SK-N-SH treated with all-trans-retinoic acid at 6 μM for 48 hours (cell line): Measurements from ENCODE around the gene NGDN.

Source experiments
- ATAC-seq: fragments of 200-7000 bp; cut with Tn5 transposase; 3 replicates; pipeline ENCODE4 v1.9.1; 2020; ENCODE audit warnings: mild to moderate bottlenecking, moderate library complexity
- ARNTL ChIP-seq: fragments of 450-650 bp; formaldehyde crosslinking; IDR thresholded peaks from 2 replicates; pipeline ENCODE4 v1.5.0; 2020; ENCODE audit warnings: low read depth, mild to moderate bottlenecking, moderate library complexity, borderline replicate concordance
- BACH2 ChIP-seq: fragments of 250-450 bp; sonication (Bioruptor Pico); IDR thresholded peaks from 2 replicates; pipeline ENCODE4 v1.9.0; 2021; ENCODE audit warnings: mild to moderate bottlenecking, borderline replicate concordance
- CSDC2 ChIP-seq: fragments of 250-450 bp; sonication (Bioruptor Pico); IDR thresholded peaks from 2 replicates; pipeline ENCODE4 v1.5.0; 2020; ENCODE audit warnings: mild to moderate bottlenecking, moderate library complexity
- ESRRG ChIP-seq: fragments of 250-450 bp; sonication (Bioruptor Pico); IDR thresholded peaks from 2 replicates; pipeline ENCODE4 v1.6.1; 2021; ENCODE audit warnings: mild to moderate bottlenecking
- GLIS3 ChIP-seq: fragments of 250-450 bp; sonication (Bioruptor Pico); IDR thresholded peaks from 2 replicates; pipeline ENCODE4 v1.5.0; 2020; ENCODE audit warnings: mild to moderate bottlenecking, moderate library complexity
- ISL1 ChIP-seq: fragments of 250-450 bp; sonication (Bioruptor Pico); IDR thresholded peaks from 2 replicates; pipeline ENCODE4 v2.1.2; 2022; ENCODE audit warnings: mild to moderate bottlenecking, moderate library complexity
- OSR1 ChIP-seq: fragments of 250-450 bp; sonication (Bioruptor Pico); IDR thresholded peaks from 2 replicates; pipeline ENCODE4 v1.8.0; 2022; ENCODE audit warnings: moderate library complexity, mild to moderate bottlenecking, inconsistent platforms
- PPARA ChIP-seq: fragments of 250-450 bp; sonication (Bioruptor Pico); IDR thresholded peaks from 2 replicates; pipeline ENCODE4 v1.5.0; 2020; ENCODE audit warnings: mild to moderate bottlenecking, borderline replicate concordance
- RARB ChIP-seq: fragments of 250-450 bp; sonication (Bioruptor Pico); IDR thresholded peaks from 2 replicates; pipeline ENCODE4 v1.8.0; 2021; ENCODE audit warnings: mild to moderate bottlenecking, moderate library complexity
- SNAI2 ChIP-seq: fragments of 250-450 bp; sonication (Bioruptor Pico); IDR thresholded peaks from 2 replicates; pipeline ENCODE4 v1.5.0; 2020; ENCODE audit warnings: mild to moderate bottlenecking, moderate library complexity
- TCF4 ChIP-seq: fragments of 250-450 bp; sonication (Bioruptor Pico); IDR thresholded peaks from 2 replicates; pipeline ENCODE4 v1.8.0; 2021; ENCODE audit warnings: mild to moderate bottlenecking, moderate library complexity, borderline replicate concordance
- TOX ChIP-seq: fragments of 250-450 bp; sonication (Bioruptor Pico); IDR thresholded peaks from 2 replicates; pipeline ENCODE4 v1.8.0; 2021; ENCODE audit warnings: mild to moderate bottlenecking, moderate library complexity, borderline replicate concordance
- ZC3H10 ChIP-seq: fragments of 250-450 bp; sonication (Bioruptor Pico); IDR thresholded peaks from 2 replicates; pipeline ENCODE4 v1.5.1; 2021; ENCODE audit warnings: mild to moderate bottlenecking, moderate library complexity
- ZFP3 ChIP-seq: fragments of 250-450 bp; sonication (Bioruptor Pico); IDR thresholded peaks from 2 replicates; pipeline ENCODE4 v1.5.0; 2020; ENCODE audit warnings: mild to moderate bottlenecking, moderate library complexity
- ZFP30 ChIP-seq: fragments of 450-650 bp; formaldehyde crosslinking; IDR thresholded peaks from 2 replicates; pipeline ENCODE4 v1.5.0; 2022; ENCODE audit warnings: mild to moderate bottlenecking, moderate library complexity
- ZNF565 ChIP-seq: fragments of 450-650 bp; formaldehyde crosslinking; conservative IDR thresholded peaks from 2 replicates; pipeline ENCODE4 v1.5.0; 2020; ENCODE audit warnings: low read depth, mild to moderate bottlenecking, moderate library complexity
- ZNF70 ChIP-seq: fragments of 450-650 bp; formaldehyde crosslinking; IDR thresholded peaks from 2 replicates; pipeline ENCODE4 v1.5.0; 2020; ENCODE audit warnings: mild to moderate bottlenecking, moderate library complexity
- ZNF8 ChIP-seq: fragments of 450-650 bp; formaldehyde crosslinking; IDR thresholded peaks from 2 replicates; pipeline ENCODE4 v1.5.0; 2020; ENCODE audit warnings: mild to moderate bottlenecking, moderate library complexity
- TF ChIP-seq, protein P1 (sequence below): fragments of 250-450 bp; sonication (Bioruptor Pico); IDR thresholded peaks from 2 replicates; pipeline ENCODE4 v1.8.0; 2021; ENCODE audit warnings: low read depth, mild to moderate bottlenecking, moderate library complexity, borderline replicate concordance
- TF ChIP-seq, protein P2 (sequence below): fragments of 250-450 bp; sonication (Bioruptor Pico); IDR thresholded peaks from 2 replicates; pipeline ENCODE4 v1.5.1; 2020; ENCODE audit warnings: low read depth, mild to moderate bottlenecking, moderate library complexity
- TF ChIP-seq, protein P3 (sequence below): fragments of 250-450 bp; sonication (Bioruptor Pico); IDR thresholded peaks from 2 replicates; pipeline ENCODE4 v1.8.0; 2020; ENCODE audit warnings: mild to moderate bottlenecking, moderate library complexity, borderline replicate concordance
- TF ChIP-seq, protein P4 (sequence below): fragments of 250-450 bp; sonication (Bioruptor Pico); IDR thresholded peaks from 2 replicates; pipeline ENCODE4 v1.5.0; 2020; ENCODE audit warnings: mild to moderate bottlenecking, moderate library complexity
- TF ChIP-seq, protein P5 (sequence below): fragments of 250-450 bp; sonication (Bioruptor Pico); IDR thresholded peaks from 2 replicates; pipeline ENCODE4 v1.5.1; 2021; ENCODE audit warnings: mild to moderate bottlenecking, moderate library complexity

The NGDN gene, protein sequence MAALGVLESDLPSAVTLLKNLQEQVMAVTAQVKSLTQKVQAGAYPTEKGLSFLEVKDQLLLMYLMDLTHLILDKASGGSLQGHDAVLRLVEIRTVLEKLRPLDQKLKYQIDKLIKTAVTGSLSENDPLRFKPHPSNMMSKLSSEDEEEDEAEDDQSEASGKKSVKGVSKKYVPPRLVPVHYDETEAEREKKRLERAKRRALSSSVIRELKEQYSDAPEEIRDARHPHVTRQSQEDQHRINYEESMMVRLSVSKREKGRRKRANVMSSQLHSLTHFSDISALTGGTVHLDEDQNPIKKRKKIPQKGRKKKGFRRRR

DNA sequence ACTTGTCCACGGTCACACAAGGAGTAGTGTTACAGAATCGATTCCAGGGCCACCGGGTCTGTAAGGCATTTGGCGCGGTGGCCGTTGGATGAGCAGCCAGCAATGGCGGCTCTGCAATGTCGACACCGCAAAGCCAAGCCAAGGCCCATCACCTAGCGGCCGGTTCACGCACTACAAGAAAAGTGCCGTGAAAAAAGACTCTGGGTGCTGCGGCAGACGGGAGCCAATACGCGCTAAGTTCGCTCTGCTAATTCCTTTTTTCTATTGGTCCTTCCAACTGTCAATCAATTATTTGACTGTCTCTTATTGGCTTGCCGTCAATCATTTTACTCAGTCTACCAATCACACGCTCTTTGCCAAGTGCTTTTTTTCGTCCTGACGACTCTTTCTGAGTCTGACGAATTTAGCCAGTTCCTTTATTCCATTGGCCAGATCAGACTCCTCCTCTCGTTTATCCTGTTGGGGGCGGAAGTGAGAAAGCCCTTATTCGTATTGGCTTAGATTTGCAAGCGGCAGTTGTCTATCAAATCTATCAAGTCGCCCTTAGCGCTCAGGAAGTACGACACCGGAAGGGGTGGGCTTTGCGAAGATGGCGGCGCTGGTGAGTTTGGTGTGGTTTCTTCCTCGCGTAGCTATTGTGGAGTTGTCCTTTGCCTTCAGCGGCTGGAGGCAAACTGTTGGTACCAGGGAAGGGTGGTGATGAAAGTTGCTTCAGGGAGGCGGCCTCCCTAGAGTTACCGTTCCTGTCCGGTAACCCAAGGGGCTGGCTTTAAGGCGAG is at the start of gene NGDN:
TSS of gene NGDN (plus strand) at position 577 of the 779 bp plus-strand sequence. CDS start at position 590, 13 bp downstream.
- ATAC-seq: peak; percentile 97
- TF ChIP-seq TCF4: no peak
- 0 out of 2 replicates have a peak, but pooled peaks have one; percentile 15 for TF ChIP-seq ZFP30 (CRISPR knock-in tag)
- no peak for TF ChIP-seq ESRRG (CRISPR knock-in tag)
- no peak for TF ChIP-seq ZFP3 (CRISPR knock-in tag)
- peak; percentile 78; the same call in 1 of the 2 replicates for TF ChIP-seq BACH2 (CRISPR knock-in tag)
- TF ChIP-seq, protein P1, sequence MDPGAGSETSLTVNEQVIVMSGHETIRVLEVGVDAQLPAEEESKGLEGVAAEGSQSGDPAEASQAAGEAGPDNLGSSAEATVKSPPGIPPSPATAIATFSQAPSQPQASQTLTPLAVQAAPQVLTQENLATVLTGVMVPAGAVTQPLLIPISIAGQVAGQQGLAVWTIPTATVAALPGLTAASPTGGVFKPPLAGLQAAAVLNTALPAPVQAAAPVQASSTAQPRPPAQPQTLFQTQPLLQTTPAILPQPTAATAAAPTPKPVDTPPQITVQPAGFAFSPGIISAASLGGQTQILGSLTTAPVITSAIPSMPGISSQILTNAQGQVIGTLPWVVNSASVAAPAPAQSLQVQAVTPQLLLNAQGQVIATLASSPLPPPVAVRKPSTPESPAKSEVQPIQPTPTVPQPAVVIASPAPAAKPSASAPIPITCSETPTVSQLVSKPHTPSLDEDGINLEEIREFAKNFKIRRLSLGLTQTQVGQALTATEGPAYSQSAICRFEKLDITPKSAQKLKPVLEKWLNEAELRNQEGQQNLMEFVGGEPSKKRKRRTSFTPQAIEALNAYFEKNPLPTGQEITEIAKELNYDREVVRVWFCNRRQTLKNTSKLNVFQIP (CRISPR knock-in tag): 0 out of 2 replicates have a peak, but pooled peaks have one; percentile 27
- no peak for TF ChIP-seq ISL1 (CRISPR knock-in tag)
- no peak for TF ChIP-seq TOX
- no peak for TF ChIP-seq RARB (CRISPR knock-in tag)
- TF ChIP-seq PPARA: no peak
- TF ChIP-seq ARNTL: no peak
- TF ChIP-seq ZNF565 (CRISPR knock-in tag): peak; percentile 89
- TF ChIP-seq, protein P2, sequence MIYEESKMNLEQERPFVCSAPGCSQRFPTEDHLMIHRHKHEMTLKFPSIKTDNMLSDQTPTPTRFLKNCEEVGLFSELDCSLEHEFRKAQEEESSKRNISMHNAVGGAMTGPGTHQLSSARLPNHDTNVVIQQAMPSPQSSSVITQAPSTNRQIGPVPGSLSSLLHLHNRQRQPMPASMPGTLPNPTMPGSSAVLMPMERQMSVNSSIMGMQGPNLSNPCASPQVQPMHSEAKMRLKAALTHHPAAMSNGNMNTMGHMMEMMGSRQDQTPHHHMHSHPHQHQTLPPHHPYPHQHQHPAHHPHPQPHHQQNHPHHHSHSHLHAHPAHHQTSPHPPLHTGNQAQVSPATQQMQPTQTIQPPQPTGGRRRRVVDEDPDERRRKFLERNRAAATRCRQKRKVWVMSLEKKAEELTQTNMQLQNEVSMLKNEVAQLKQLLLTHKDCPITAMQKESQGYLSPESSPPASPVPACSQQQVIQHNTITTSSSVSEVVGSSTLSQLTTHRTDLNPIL (CRISPR knock-in tag): no peak
- TF ChIP-seq, protein P3, sequence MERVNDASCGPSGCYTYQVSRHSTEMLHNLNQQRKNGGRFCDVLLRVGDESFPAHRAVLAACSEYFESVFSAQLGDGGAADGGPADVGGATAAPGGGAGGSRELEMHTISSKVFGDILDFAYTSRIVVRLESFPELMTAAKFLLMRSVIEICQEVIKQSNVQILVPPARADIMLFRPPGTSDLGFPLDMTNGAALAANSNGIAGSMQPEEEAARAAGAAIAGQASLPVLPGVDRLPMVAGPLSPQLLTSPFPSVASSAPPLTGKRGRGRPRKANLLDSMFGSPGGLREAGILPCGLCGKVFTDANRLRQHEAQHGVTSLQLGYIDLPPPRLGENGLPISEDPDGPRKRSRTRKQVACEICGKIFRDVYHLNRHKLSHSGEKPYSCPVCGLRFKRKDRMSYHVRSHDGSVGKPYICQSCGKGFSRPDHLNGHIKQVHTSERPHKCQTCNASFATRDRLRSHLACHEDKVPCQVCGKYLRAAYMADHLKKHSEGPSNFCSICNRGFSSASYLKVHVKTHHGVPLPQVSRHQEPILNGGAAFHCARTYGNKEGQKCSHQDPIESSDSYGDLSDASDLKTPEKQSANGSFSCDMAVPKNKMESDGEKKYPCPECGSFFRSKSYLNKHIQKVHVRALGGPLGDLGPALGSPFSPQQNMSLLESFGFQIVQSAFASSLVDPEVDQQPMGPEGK (CRISPR knock-in tag): no peak
- TF ChIP-seq, protein P4, sequence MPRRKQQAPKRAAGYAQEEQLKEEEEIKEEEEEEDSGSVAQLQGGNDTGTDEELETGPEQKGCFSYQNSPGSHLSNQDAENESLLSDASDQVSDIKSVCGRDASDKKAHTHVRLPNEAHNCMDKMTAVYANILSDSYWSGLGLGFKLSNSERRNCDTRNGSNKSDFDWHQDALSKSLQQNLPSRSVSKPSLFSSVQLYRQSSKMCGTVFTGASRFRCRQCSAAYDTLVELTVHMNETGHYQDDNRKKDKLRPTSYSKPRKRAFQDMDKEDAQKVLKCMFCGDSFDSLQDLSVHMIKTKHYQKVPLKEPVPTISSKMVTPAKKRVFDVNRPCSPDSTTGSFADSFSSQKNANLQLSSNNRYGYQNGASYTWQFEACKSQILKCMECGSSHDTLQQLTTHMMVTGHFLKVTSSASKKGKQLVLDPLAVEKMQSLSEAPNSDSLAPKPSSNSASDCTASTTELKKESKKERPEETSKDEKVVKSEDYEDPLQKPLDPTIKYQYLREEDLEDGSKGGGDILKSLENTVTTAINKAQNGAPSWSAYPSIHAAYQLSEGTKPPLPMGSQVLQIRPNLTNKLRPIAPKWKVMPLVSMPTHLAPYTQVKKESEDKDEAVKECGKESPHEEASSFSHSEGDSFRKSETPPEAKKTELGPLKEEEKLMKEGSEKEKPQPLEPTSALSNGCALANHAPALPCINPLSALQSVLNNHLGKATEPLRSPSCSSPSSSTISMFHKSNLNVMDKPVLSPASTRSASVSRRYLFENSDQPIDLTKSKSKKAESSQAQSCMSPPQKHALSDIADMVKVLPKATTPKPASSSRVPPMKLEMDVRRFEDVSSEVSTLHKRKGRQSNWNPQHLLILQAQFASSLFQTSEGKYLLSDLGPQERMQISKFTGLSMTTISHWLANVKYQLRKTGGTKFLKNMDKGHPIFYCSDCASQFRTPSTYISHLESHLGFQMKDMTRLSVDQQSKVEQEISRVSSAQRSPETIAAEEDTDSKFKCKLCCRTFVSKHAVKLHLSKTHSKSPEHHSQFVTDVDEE: no peak; the same call in 1 of the 2 replicates
- no peak for TF ChIP-seq ZNF70 (CRISPR knock-in tag)
- TF ChIP-seq ZNF8 (CRISPR knock-in tag): peak; percentile 55; the same call in 1 of the 2 replicates
- TF ChIP-seq CSDC2 (CRISPR knock-in tag): 0 out of 2 replicates have a peak, but pooled peaks have one; percentile 71
- no peak for TF ChIP-seq OSR1
- no peak for TF ChIP-seq GLIS3 (CRISPR knock-in tag)
- no peak for TF ChIP-seq SNAI2 (CRISPR knock-in tag)
- TF ChIP-seq, protein P5, sequence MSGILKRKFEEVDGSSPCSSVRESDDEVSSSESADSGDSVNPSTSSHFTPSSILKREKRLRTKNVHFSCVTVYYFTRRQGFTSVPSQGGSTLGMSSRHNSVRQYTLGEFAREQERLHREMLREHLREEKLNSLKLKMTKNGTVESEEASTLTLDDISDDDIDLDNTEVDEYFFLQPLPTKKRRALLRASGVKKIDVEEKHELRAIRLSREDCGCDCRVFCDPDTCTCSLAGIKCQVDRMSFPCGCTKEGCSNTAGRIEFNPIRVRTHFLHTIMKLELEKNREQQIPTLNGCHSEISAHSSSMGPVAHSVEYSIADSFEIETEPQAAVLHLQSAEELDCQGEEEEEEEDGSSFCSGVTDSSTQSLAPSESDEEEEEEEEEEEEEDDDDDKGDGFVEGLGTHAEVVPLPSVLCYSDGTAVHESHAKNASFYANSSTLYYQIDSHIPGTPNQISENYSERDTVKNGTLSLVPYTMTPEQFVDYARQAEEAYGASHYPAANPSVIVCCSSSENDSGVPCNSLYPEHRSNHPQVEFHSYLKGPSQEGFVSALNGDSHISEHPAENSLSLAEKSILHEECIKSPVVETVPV: no peak
- no peak for TF ChIP-seq ZC3H10 (CRISPR knock-in tag)

DNA sequence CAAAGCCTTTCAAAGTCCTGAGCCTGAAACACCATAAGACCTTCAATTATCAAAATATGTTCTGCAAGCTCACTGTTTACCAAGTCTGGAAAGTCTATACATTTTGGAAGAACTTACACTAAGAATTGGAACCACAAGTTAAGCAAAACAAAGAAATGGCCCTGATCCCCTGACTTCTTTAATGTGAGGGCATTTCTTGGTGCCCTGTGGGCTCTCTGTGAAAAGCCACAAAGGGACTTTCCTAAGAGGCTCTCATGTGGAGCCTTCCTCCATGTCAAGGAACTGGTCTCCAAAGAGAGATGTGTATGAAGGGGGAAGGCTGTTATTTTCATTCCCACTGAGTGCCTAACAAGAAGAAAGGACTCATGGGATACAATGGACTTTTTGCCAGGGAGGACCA is 47.9 kb upstream of the NGDN start:
- ATAC-seq: no peak
- TF ChIP-seq ZNF70 (CRISPR knock-in tag): no peak
- no peak for TF ChIP-seq CSDC2 (CRISPR knock-in tag)
- no peak for TF ChIP-seq GLIS3 (CRISPR knock-in tag)
- TF ChIP-seq, protein P3 (CRISPR knock-in tag): no peak
- TF ChIP-seq ZFP3 (CRISPR knock-in tag): no peak
- TF ChIP-seq ZC3H10 (CRISPR knock-in tag): no peak
- no peak for TF ChIP-seq RARB (CRISPR knock-in tag)
- TF ChIP-seq ARNTL: no peak
- TF ChIP-seq, all 23 proteins: peak for 0
